Gastrocnemius medialis (tissue), 4 donors: ENCODE measurements around the gene APBB1IP.

Experiments used
- CTCF ChIP-seq, 5 experiments: fragments of 450-650 bp in 3 of 5; fragments of 200-600 bp in 2 of 5; sonication (generic) in 2 of 5; IDR thresholded peaks in 4 of 5; conservative IDR thresholded peaks in 1 of 5; 1 replicate in 4 of 5; 2 replicates in 1 of 5; pipeline ENCODE4 v1.5.1; 2016 to 2019; ENCODE audit warnings: antibody characterized with exemption in 5 of 5, mild to moderate bottlenecking in 3 of 5, moderate library complexity in 3 of 5
- POLR2A ChIP-seq, 2 donors: fragments of 450-650 bp; IDR thresholded peaks; one replicate each; pipeline ENCODE4 v1.6.1; 2017; ENCODE audit warnings: antibody characterized with exemption in 2 of 2, mild to moderate bottlenecking in 2 of 2, moderate library complexity in 2 of 2

GRCh38 chr10:26468291-26468690 lies 30.1 kb downstream of the APBB1IP start:
- TF ChIP-seq CTCF (IDR thresholded peaks at IDR 0.05 in 4 of 5, conservative IDR thresholded peaks at IDR 0.05 in 1 of 5) (no peak), POLR2A (IDR thresholded peaks at IDR 0.05) (no peak)
